H1 (cell line): Measurements from ENCODE around the gene RAB22A. TPM values are rescaled to one million over a fixed set of nuclear protein-coding genes. Genes with fewer than 3 reads are reported as not detected.
A peak's percentile ranks its signal among the peaks of the same experiment; 100 is the strongest.

Source experiments
- BACH1 ChIP-seq: IDR thresholded peaks from 2 replicates; pipeline ENCODE4 v1.6.1; 2012; ENCODE audit warnings: low read length, improper control_type of control experiment
- BRCA1 ChIP-seq: IDR thresholded peaks from 2 replicates; pipeline ENCODE4 v1.6.1; 2012; ENCODE audit warnings: low read depth, low read length, improper control_type of control experiment
- CBX8 ChIP-seq: fragments of 300-800, 300-1000 bp; sonication (generic); IDR thresholded peaks from 2 replicates; pipeline ENCODE4 v1.7.1; 2016; ENCODE audit warnings: low read depth, low read length, borderline replicate concordance
- CEBPB ChIP-seq: IDR thresholded peaks from 2 replicates; pipeline ENCODE4 v1.6.1; 2012; ENCODE audit warnings: low read depth, low read length
- CHD2 ChIP-seq: IDR thresholded peaks from 2 replicates; pipeline ENCODE4 v1.6.1; 2012; ENCODE audit warnings: low read length, improper control_type of control experiment
- EGR1 ChIP-seq: IDR thresholded peaks from 2 replicates; pipeline ENCODE4 v1.6.1; 2011; ENCODE audit warnings: low read depth, low read length, borderline replicate concordance
- JUND ChIP-seq: IDR thresholded peaks from 2 replicates; pipeline ENCODE4 v1.6.1; 2011; ENCODE audit warnings: mild to moderate bottlenecking, improper control_type of control experiment, low read length
- KDM1A ChIP-seq: fragments of 200-600, 300-600 bp; sonication (generic); IDR thresholded peaks from 2 replicates; pipeline ENCODE4 v1.7.1; 2016; ENCODE audit warnings: mild to moderate bottlenecking, low read length, borderline replicate concordance
- KDM4A ChIP-seq: IDR thresholded peaks from one replicate; pipeline ENCODE4 v1.7.1; 2012; ENCODE audit warnings: low read depth, mild to moderate bottlenecking, moderate library complexity, low read length, inconsistent platforms; ENCODE audit not compliant: severe bottlenecking
- MAFK ChIP-seq: IDR thresholded peaks from 2 replicates; pipeline ENCODE4 v1.6.1; 2012; ENCODE audit warnings: low read depth, mild to moderate bottlenecking, improper control_type of control experiment, low read length
- NANOG ChIP-seq: IDR thresholded peaks from 2 replicates; pipeline ENCODE4 v1.6.1; 2011; ENCODE audit warnings: low read length, low read depth, mild to moderate bottlenecking, inconsistent platforms; ENCODE audit not compliant: insufficient read depth, poor library complexity, severe bottlenecking
- POU5F1 ChIP-seq: IDR thresholded peaks from 2 replicates; pipeline ENCODE4 v1.6.1; 2011; ENCODE audit warnings: low read depth, mild to moderate bottlenecking, low read length, moderate library complexity
- RBBP5 ChIP-seq: IDR thresholded peaks from 2 replicates; pipeline ENCODE4 v1.7.1; 2012; ENCODE audit warnings: low read depth, mild to moderate bottlenecking, inconsistent platforms, low read length, moderate library complexity, borderline replicate concordance
- RFX5 ChIP-seq: IDR thresholded peaks from 2 replicates; pipeline ENCODE4 v1.6.1; 2011; ENCODE audit warnings: low read depth, low read length, improper control_type of control experiment, borderline replicate concordance
- RXRA ChIP-seq: IDR thresholded peaks from 2 replicates; pipeline ENCODE4 v1.6.1; 2011; ENCODE audit warnings: low read depth, mild to moderate bottlenecking, low read length, moderate library complexity; ENCODE audit not compliant: insufficient read depth
- SP1 ChIP-seq: IDR thresholded peaks from 2 replicates; pipeline ENCODE4 v1.6.1; 2011; ENCODE audit warnings: low read depth, low read length
- SRF ChIP-seq: IDR thresholded peaks from 2 replicates; pipeline ENCODE4 v1.6.1; 2011; ENCODE audit warnings: mild to moderate bottlenecking, low read depth, low read length, moderate library complexity
- TAF1 ChIP-seq: IDR thresholded peaks from 2 replicates; pipeline ENCODE4 v1.6.1; 2011; ENCODE audit warnings: mild to moderate bottlenecking, low read depth, low read length
- TCF12 ChIP-seq: IDR thresholded peaks from 2 replicates; pipeline ENCODE4 v1.6.1; 2011; ENCODE audit warnings: low read depth, mild to moderate bottlenecking, low read length
- YY1 ChIP-seq: IDR thresholded peaks from 2 replicates; pipeline ENCODE4 v1.6.1; 2011; ENCODE audit warnings: low read depth, mild to moderate bottlenecking, low read length
- polyA plus RNA-seq, 7 experiments: library from polyadenylated mRNA; depleted of rRNA in 3 of 7; stranded (reverse) in 5 of 7; unstranded in 2 of 7; fragments of >200 nt in 5 of 7; fragments of 200-250 nt in 2 of 7; gene quantifications; 1 replicate in 5 of 7; 2 replicates in 1 of 7; 4 replicates in 1 of 7; pipeline versions ENCODE4 v1.2.1 to v1.2.3, GENCODE V29; 2011 to 2013; ENCODE audit warnings: missing spikeins in 2 of 7, mixed read lengths in 2 of 7
- total RNA-seq: library from RNA; stranded (reverse); fragmentation: NEBNext Ultra II Directional; extraction: Animal tissue kit (Norgen Biotek cat#: 25700); gene quantifications from 2 replicates; pipeline ENCODE4 v1.2.1, GENCODE V29; 2021
- TF ChIP-seq, protein P1 (sequence below), 3 experiments: IDR thresholded peaks; 1 replicate in 2 of 3; 2 replicates in 1 of 3; pipeline versions ENCODE4 v1.5.1 to v1.6.1; 2011; ENCODE audit warnings: low read length in 3 of 3, mild to moderate bottlenecking in 3 of 3, inconsistent platforms in 2 of 3, low read depth in 1 of 3, moderate library complexity in 1 of 3; ENCODE audit not compliant: insufficient read depth in 1 of 3; ENCODE audit errors: control extremely low read depth in 1 of 3
- TF ChIP-seq, protein P2 (sequence below): IDR thresholded peaks from 2 replicates; pipeline ENCODE4 v1.6.1; 2012; ENCODE audit warnings: inconsistent platforms
- TF ChIP-seq, protein P3 (sequence below): IDR thresholded peaks from 2 replicates; pipeline ENCODE4 v1.6.1; 2012; ENCODE audit warnings: inconsistent platforms

The RAB22A gene
- total and polyA plus RNA-seq, 2 of the 8 experiments (the other 6 are each of a cell fraction or from before 2014, with no cell fraction given) = 3.1 to 6.6 TPM

DNA sequence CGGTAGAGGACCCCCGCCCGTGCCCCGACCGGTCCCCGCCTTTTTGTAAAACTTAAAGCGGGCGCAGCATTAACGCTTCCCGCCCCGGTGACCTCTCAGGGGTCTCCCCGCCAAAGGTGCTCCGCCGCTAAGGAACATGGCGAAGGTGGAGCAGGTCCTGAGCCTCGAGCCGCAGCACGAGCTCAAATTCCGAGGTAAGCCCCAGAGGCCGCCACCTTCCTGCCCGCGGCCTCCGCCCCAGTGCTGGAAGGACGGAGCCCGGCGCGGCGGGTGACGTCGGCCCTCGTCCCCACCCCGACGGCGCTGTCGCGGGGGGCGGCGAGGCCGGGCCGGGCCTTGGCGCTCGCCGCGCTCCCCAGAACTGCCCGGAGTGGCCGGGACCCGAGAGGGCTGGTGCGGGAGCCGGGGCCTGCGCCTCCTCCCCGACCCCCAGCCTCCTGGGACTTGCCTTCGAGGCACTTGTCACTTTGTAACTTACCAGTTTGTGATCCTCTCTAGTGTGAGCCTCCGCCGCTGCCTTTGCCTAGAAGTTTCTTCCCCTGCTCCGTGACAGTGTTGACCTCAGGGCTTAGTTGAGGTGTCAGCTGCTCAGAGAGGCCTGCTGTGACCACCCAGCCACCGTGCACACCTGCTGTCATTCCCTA is 79.9 kb downstream of the RAB22A start (continued):
- TF ChIP-seq, protein P1, sequence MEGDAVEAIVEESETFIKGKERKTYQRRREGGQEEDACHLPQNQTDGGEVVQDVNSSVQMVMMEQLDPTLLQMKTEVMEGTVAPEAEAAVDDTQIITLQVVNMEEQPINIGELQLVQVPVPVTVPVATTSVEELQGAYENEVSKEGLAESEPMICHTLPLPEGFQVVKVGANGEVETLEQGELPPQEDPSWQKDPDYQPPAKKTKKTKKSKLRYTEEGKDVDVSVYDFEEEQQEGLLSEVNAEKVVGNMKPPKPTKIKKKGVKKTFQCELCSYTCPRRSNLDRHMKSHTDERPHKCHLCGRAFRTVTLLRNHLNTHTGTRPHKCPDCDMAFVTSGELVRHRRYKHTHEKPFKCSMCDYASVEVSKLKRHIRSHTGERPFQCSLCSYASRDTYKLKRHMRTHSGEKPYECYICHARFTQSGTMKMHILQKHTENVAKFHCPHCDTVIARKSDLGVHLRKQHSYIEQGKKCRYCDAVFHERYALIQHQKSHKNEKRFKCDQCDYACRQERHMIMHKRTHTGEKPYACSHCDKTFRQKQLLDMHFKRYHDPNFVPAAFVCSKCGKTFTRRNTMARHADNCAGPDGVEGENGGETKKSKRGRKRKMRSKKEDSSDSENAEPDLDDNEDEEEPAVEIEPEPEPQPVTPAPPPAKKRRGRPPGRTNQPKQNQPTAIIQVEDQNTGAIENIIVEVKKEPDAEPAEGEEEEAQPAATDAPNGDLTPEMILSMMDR (IDR thresholded peaks at IDR 0.05; ENCODE audit: control extremely low read depth in 1 of 3, insufficient read depth in 1 of 3, low read depth in 1 of 3, low read length in 3 of 3) = no peak
- TF ChIP-seq, protein P2, sequence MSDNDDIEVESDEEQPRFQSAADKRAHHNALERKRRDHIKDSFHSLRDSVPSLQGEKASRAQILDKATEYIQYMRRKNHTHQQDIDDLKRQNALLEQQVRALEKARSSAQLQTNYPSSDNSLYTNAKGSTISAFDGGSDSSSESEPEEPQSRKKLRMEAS = 0 out of 2 replicates have a peak, but pooled peaks have one; percentile 38
- TF ChIP-seq, protein P3, sequence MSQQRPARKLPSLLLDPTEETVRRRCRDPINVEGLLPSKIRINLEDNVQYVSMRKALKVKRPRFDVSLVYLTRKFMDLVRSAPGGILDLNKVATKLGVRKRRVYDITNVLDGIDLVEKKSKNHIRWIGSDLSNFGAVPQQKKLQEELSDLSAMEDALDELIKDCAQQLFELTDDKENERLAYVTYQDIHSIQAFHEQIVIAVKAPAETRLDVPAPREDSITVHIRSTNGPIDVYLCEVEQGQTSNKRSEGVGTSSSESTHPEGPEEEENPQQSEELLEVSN = peak; percentile 41; the same call in 1 of the 2 replicates
- TF ChIP-seq YY1 (no peak), CHD2 (no peak), EGR1 (no peak), CEBPB (no peak), BRCA1 (no peak), KDM4A (peak; percentile 61), BACH1 (no peak), NANOG (no peak), TAF1 (peak; percentile 40; the same call in 1 of the 2 replicates), RFX5 (no peak), MAFK (no peak), CBX8 (no peak), JUND (no peak), SRF (no peak), RXRA (no peak), RBBP5 (peak; percentile 94), KDM1A (no peak), POU5F1 (no peak), TCF12 (no peak), SP1 (no peak)
